Stomach smooth muscle (tissue), 2 donors: ENCODE measurements around the gene CFAP299.
"Not testable (repeated sequence)": the region's sequence is repeated elsewhere in the genome, so short reads cannot be mapped to it uniquely, and the experiment has no call there.

Experiments
- H3K27ac ChIP-seq: one replicate; pipeline ENCODE4 v1.7.0; 2013; ENCODE audit warnings: mild to moderate bottlenecking, low read length, inconsistent platforms
- H3K27me3 ChIP-seq, 2 donors: one replicate each; pipeline ENCODE4 v1.7.0; 2013; ENCODE audit warnings: low read length in 2 of 2; ENCODE audit not compliant: insufficient read depth in 2 of 2, control insufficient read depth in 1 of 2
- H3K36me3 ChIP-seq, 2 donors: one replicate each; pipeline ENCODE4 v1.7.0; 2013; ENCODE audit warnings: low read length in 2 of 2; ENCODE audit not compliant: control insufficient read depth in 2 of 2, insufficient read depth in 2 of 2
- H3K4me1 ChIP-seq: one replicate; pipeline ENCODE4 v1.7.0; 2013; ENCODE audit warnings: low read length; ENCODE audit not compliant: control insufficient read depth, insufficient read depth
- H3K4me3 ChIP-seq, 2 donors: one replicate each; pipeline ENCODE4 v1.7.0; 2013; ENCODE audit warnings: low read length in 2 of 2
- H3K9ac ChIP-seq, 2 donors: one replicate each; pipeline ENCODE4 v1.7.0; 2013; ENCODE audit warnings: low read length in 2 of 2, mild to moderate bottlenecking in 1 of 2
- H3K9me3 ChIP-seq, 2 donors: one replicate each; pipeline ENCODE4 v1.7.0; 2013; ENCODE audit warnings: low read length in 2 of 2; ENCODE audit not compliant: control insufficient read depth in 2 of 2
- donor health status: healthy.
- donor health status: Pancreatic carcinoma.

Gene CFAP299

GRCh38 chr4:80637190-80637589, 301.7 kb downstream of the CFAP299 start:
- no peaks in the 10 kb centered on the region for H3K4me1 ChIP-seq

GRCh38 chr4:80646061-80646460, 310.5 kb downstream of the CFAP299 start:
- Histone ChIP-seq H3K4me1 (no peaks in the 10 kb centered on the region), H3K9ac (no peak overlapping the region)

More at GRCh38 chr4:80637190-80637589, 301.7 kb downstream of the CFAP299 start:
- no peaks in the 10 kb centered on the region for H3K9me3 ChIP-seq
- H3K36me3 ChIP-seq: no peaks in the 10 kb centered on the region
- no peak overlapping the region for H3K27ac ChIP-seq
- H3K9ac ChIP-seq: no peak overlapping the region
- H3K27me3 ChIP-seq: no peaks in the 10 kb centered on the region
- H3K4me3 ChIP-seq: no peak overlapping the region

GRCh38 chr4:80655662-80656061, 320.1 kb downstream of the CFAP299 start:
- Histone ChIP-seq H3K27me3 (no peaks in the 10 kb centered on the region), H3K9ac (no peak overlapping the region), H3K36me3 (no peaks in the 10 kb centered on the region), H3K27ac (no peak overlapping the region), H3K9me3 (no peaks in the 10 kb centered on the region), H3K4me1 (no peaks in the 10 kb centered on the region), H3K4me3 (no peak overlapping the region)

More at GRCh38 chr4:80646061-80646460, 310.5 kb downstream of the CFAP299 start:
- Histone ChIP-seq H3K4me3 (no peak overlapping the region), H3K9me3 (no peaks in the 10 kb centered on the region), H3K27ac (no peak overlapping the region), H3K27me3 (no peaks in the 10 kb centered on the region), H3K36me3 (no peaks in the 10 kb centered on the region)

- not testable (repeated sequence) for H3K27ac ChIP-seq, H3K4me3 ChIP-seq, H3K27me3 ChIP-seq, H3K9ac ChIP-seq, H3K4me1 ChIP-seq, H3K36me3 ChIP-seq, H3K9me3 ChIP-seq
Observed at GRCh38 chr4:80670118-80670517, 334.6 kb downstream of the CFAP299 start.

DNA sequence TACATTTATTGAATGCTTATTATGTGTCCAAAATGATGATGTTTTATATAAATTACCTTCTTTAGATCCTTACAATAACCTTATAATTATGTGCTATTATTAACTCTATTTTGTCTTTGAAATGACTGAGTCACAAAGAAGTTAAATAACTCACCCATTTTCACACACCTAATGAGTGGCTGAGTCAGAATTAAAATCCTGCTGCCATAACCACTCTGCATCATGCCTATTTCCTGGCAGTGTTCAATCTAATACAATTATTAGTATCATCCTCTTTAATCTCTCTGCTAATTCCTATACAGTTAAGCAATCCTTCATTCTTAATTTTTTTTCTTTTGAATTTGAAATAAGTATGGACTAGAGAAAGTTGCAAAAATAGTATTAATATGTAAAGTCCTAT, 342.9 kb downstream of the CFAP299 start:
- Histone ChIP-seq H3K36me3 (no peaks in the 10 kb centered on the region), H3K27me3 (no peaks in the 10 kb centered on the region), H3K27ac (no peak overlapping the region), H3K9me3 (no peaks in the 10 kb centered on the region), H3K9ac (no peak overlapping the region), H3K4me3 (no peak overlapping the region), H3K4me1 (no peaks in the 10 kb centered on the region)

GRCh38 chr4:80680934-80681333, 345.4 kb downstream of the CFAP299 start:
- H3K9me3 ChIP-seq: no peaks in the 10 kb centered on the region
- no peak overlapping the region for H3K9ac ChIP-seq
- no peaks in the 10 kb centered on the region for H3K36me3 ChIP-seq
- H3K4me3 ChIP-seq: no peak overlapping the region
- H3K27ac ChIP-seq: no peak overlapping the region
- no peaks in the 10 kb centered on the region for H3K27me3 ChIP-seq
- no peaks in the 10 kb centered on the region for H3K4me1 ChIP-seq

- Histone ChIP-seq H3K9me3 (no peaks in the 10 kb centered on the region), H3K4me1 (no peaks in the 10 kb centered on the region), H3K36me3 (no peaks in the 10 kb centered on the region), H3K4me3 (no peak overlapping the region), H3K27ac (no peak overlapping the region), H3K27me3 (no peaks in the 10 kb centered on the region), H3K9ac (no peak overlapping the region)
Observed at GRCh38 chr4:80685214-80685613, 349.7 kb downstream of the CFAP299 start.

DNA sequence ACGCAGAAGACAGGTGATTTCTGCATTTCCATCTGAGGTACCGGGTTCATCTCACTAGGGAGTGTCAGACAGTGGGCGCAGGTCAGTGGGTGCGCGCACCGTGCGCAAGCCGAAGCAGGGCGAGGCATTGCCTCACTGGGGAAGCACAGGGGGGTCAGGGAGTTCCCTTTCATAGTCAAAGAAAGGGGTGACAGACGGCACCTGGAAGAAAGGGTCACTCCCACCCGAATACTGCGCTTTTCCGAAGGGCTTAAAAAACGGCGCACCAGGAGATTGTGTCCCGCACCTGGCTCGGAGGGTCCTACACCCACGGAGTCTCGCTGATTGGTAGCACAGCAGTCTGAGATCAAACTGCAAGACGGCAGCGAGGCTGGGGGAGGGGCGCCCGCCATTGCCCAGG, 352.2 kb downstream of the CFAP299 start:
- H3K27me3 ChIP-seq, H3K9ac ChIP-seq, H3K9me3 ChIP-seq, H3K4me1 ChIP-seq, H3K4me3 ChIP-seq, H3K36me3 ChIP-seq, H3K27ac ChIP-seq: not testable (repeated sequence)

GRCh38 chr4:80694171-80694570, 358.6 kb downstream of the CFAP299 start:
- Histone ChIP-seq H3K4me1 (no peaks in the 10 kb centered on the region), H3K4me3 (no peak overlapping the region), H3K9me3 (no peaks in the 10 kb centered on the region), H3K9ac (no peak overlapping the region), H3K27ac (no peak overlapping the region), H3K36me3 (no peaks in the 10 kb centered on the region), H3K27me3 (no peaks in the 10 kb centered on the region)

GRCh38 chr4:80705311-80705710, 369.8 kb downstream of the CFAP299 start:
- no peaks in the 10 kb centered on the region for H3K36me3 ChIP-seq
- H3K4me3 ChIP-seq: no peak overlapping the region
- H3K27ac ChIP-seq: no peak overlapping the region
- no peaks in the 10 kb centered on the region for H3K9me3 ChIP-seq
- H3K4me1 ChIP-seq: no peaks in the 10 kb centered on the region
- H3K27me3 ChIP-seq: no peaks in the 10 kb centered on the region
- no peak overlapping the region for H3K9ac ChIP-seq

DNA sequence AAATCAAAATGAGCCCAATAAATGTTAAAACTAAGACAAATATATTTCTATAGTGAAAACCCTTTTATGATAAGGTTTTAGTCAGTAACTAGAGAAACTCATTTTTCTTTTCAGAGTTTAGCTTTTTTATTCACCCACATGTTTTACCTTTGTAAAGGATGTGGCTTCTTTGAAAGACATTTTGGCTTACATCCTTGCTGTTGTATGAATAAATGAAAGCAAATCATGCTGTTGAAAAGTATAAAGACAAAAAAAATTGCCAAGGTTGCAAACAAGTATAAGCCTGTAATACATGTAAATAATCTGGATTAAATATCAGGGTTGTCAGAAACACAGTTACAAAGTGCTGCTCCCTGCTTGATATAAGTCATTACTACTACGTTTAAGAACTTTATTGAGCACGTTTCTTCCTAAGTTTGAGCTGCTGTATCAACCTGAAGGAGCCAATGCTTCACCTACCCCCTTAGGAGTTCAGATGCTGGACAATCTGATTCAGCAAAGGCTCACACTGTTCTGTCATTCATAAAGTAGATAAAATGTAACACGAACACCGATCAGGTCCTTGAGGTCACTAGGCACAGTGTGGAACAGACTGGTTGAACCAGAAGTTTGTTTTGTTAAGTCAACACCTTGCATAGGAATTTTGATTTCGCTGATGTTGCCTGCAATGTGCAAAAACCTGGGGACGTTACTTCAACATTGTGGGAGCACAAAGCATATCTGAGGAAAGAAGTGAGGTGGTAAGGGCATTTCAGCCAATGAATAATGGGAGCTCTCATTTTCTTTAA, 373.7 kb downstream of the CFAP299 start:
- H3K9ac ChIP-seq: no peak overlapping the region
- no peaks in the 10 kb centered on the region for H3K27me3 ChIP-seq
- H3K4me3 ChIP-seq: no peak overlapping the region
- no peaks in the 10 kb centered on the region for H3K36me3 ChIP-seq
- H3K9me3 ChIP-seq: no peaks in the 10 kb centered on the region
- peaks cover 4% of the 10 kb centered on the region for H3K4me1 ChIP-seq
- H3K27ac ChIP-seq: no peak overlapping the region
